Inferior parietal cortex (tissue), 1 donor: ENCODE data around the gene SLC6A6.

ENCODE experiments used
- DNase-seq: peaks from one replicate; pipeline ENCODE4 v3.0.0-alpha.2; 2016; ENCODE audit errors: extremely low spot score

The SLC6A6 gene

GRCh38 chr3:14452740-14453710, 50.6 kb downstream of the SLC6A6 start:
- peak; percentile 78 for DNase-seq

DNA sequence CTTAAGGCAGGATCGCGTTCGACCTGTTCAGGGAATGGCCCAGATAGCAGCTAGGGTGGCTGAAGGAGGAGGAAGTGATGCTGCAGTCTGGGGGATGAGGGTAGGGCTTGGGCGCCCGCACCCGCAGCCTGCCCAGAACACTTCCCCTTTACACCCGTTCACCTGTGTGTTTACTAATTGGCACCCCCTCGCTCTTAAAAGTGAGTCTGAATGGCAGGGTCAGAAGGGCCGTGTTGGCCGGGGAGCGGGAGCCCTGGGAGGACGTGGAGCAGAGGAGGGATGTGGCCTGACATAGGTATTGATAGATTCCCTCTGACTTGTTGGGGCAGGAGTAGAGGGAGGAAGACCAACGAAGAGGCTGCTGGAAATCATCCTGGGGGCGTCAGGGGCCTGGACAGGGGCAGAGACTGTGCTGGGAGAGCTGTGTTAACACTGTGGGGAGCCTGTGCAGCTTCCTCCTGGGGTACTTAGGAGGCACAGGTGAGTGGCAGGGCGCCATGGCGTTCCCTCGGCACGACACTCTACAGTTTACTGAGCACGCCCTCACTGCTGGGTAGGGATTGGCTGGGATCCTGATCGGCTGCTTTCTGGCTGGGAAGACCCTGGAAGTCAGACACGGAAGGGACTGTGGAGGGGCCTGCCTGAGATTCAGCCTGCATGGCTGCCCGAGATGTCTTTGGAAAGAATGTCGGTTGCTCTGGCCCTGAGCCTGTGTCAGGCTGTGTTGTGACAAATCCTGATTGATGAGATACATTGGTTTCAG, 51.7 kb downstream of the SLC6A6 start:
- no peak for DNase-seq

GRCh38 chr3:14454639-14455310, 52.4 kb downstream of the SLC6A6 start:
- DNase-seq: no peak

GRCh38 chr3:14455571-14456317, 53.3 kb downstream of the SLC6A6 start:
- no peak for DNase-seq

DNA sequence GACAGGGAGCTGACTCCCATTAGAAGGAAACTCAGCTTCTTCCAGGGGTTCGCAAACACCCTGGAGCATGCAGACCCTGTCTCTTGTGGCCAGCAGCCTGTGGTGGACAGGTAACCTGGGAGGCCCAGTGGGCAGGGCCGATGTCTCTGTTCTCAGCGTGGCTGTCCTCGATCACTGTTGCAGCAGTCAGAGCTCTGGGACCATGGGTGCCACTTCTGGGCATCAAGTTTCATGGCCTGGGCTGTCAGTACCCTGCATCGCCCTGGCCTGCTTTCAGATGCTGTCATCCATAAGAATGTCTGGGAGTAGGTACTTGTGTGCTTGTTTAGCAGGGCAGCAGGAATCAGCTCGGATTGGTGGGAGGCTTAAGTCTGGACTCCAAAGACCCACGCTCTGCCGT, 54.4 kb downstream of the SLC6A6 start:
- no peak for DNase-seq

- no peak for DNase-seq
These were observed 55.1 kb downstream of the SLC6A6 start for GRCh38 chr3:14457481-14457880.

DNA sequence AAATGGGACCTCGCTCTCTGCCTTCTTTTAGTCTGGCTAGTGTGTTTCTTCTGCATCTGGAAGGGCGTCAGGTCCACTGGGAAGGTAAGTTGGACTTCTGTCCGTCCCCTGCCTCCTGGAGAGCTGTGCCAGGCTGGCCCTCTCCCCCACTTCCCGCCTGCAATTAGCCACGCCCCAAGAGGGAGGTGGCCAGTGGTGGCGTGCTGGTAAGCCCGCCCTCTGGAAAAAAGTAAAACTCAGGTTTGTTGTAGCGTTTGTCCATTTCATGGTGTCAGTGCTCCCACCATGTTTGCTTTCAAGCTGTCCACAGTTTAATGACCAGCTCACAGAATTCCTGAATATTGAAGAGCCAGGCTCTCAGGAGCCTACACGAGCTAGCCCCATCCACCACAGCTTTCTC, 55.6 kb downstream of the SLC6A6 start:
- DNase-seq: no peak

GRCh38 chr3:14458434-14459275, 56.2 kb downstream of the SLC6A6 start:
- DNase-seq: no peak

GRCh38 chr3:14459384-14459783, 57.0 kb downstream of the SLC6A6 start:
- no peak for DNase-seq

DNA sequence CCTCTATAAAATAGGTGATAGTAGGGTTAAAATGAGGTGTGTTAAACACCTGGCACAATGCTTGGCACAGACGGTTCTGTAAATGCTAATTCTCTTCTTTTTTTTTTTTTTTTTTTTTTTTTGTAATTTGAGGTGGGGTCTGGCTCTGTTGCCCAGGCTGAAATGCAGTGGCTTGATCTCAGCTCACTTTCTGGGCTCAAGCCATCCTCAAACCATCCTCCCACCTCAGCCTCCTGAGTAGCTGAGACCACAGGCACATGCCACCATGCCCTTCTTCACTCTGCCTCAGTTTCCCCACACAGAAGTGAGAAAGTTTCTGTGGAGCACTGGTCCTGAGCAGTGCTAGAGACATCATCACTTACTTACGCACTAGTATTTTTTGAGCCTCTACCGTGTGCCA, 57.4 kb downstream of the SLC6A6 start:
- no peak for DNase-seq

DNA sequence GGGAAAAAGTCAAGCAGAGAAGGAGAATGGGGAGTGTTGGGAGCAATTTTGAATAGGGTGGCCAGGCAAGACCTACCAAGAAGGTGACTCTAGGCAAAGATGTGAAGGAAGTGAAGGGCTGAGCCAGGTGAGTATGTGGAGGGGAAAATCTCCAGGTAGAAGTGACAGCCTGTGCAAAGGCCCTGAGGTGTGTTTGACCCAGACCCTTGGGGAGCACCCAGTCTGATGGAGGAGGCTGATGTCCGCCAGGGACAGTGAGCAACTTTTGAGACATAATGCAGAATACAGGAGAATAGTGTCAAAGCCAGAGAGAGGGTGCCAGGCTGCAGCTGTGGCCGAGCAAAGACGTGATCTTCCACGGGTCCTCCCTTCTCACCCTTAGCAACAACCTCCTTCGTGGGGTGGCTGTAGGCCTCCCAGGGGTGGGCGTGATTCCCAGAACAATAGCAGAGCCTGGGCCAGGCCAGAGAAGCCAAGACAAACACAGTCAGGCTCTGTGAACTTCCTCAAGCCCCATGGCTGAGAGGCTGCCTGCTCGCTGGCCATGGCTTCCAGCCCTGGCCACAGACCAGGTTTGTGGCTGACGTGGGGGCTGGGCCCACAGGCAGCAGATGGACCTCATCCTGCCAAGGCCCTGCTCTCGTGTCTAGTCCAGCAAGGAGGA, 58.1 kb downstream of the SLC6A6 start:
- peak; percentile 59 for DNase-seq

DNA sequence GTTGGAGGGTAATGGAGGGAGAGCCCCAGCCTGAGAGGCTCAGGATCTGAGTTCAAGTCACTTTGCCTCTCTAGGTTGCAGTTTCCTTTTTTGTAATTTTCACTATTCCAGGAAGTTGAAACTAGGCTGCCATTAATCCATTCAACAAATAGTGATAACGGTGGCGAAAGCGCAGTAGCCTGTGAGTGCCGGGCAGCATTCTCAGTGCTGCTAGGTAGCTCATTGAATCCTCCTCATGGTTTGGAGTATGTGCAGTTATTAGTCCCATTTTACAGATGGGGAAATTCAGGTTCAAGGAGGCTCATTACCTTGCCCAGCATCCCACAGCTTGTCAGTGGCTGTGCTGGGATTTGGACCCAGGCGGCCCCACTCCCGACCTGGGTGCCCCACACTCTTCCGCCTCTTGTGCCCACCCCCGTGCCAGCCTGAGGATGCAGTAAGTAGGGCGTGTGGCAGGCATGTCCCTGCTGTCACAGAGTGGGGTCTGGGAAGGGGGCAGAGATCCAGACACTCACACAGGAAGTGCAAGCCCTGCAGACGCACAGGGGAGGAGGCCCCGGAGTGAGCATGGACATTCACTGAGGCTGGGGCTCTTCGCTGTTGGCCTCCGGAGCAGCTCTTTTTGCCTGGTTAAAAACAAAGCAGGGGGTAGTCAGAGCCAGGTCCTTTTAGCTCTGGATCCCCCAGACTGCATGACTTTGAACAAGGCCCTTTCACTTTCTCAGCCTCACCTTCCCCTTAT, 58.8 kb downstream of the SLC6A6 start:
- DNase-seq: no peak

GRCh38 chr3:14461748-14462324, 59.4 kb downstream of the SLC6A6 start:
- DNase-seq: peak; percentile 22

DNA sequence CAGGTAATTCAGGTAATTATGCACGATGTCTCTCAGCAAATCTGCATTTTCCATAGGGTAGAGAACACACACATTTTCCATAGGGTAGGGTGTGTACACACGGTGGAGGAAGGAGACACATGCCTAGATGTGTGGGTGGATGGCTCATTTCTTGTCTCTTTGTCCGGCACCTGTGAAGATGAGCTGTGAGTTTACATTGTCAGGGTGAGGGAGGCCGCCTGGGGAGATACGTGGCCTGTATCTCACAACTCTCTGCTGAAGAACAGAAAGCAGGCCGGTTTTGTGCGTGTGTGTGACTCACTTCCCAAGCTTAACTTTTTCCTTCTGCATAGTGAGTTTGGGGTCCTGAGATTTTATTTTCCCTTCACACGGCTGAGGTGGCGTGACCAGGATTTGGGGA, 60.3 kb downstream of the SLC6A6 start:
- no peak for DNase-seq

GRCh38 chr3:14463330-14464140, 61.1 kb downstream of the SLC6A6 start:
- DNase-seq: no peak

DNA sequence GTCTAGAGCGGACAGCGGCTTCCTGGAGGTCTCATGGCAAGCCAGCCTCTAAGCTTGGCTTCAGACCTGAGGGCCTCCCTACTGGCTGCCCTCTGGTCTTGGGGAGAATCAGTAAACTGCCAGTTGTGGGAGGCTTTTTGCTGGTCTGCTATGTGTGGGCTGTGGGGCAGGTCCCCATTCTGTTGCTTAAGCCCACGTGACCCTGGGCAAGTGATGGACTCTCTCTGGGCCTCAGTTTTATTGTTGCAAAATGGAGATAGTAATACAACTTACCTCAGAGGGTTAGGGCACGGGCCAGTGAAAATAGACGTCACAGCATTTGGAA, 61.7 kb downstream of the SLC6A6 start:
- no peak for DNase-seq

GRCh38 chr3:14464521-14464920, 62.1 kb downstream of the SLC6A6 start:
- DNase-seq: no peak

DNA sequence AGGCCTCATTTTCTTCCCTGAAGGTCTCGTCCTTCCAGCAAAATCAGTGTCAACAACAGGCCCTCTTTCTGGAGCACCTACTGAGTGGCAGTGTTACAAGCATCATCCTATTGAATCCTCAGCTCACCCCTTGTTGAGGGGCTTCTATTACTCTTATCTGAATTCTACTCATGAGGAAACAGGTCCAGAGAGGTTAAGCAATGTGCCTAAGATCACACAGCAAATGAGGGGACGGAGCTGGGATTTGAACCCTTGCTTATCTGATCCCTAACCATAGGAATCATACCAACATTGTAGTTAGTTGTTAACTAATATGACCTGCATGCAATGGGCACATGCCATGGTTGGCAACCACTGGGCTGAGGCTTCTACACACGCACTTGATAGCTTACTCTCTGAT, 63.0 kb downstream of the SLC6A6 start:
- DNase-seq: no peak
